AG04449 (cell line): ENCODE results near the gene DMD.

Source experiments
- CTCF ChIA-PET: fragments of 350-600 bp; formaldehyde crosslinking; extraction: SDS; loops from one replicate; lab custom pipeline; 2021; ENCODE audit warnings: antibody characterized with exemption; lab: Yijun Ruan, JAX
- POLR2A ChIA-PET: fragments of 400-600, 350-600 bp; formaldehyde crosslinking; extraction: SDS; loops from one replicate; lab custom pipeline; 2020; ENCODE audit warnings: antibody characterized with exemption, inconsistent platforms; lab: Yijun Ruan, JAX
- DNase-seq: peaks from one replicate; pipeline ENCODE4 v3.0.0-alpha.2; 2010; ENCODE audit warnings: low read depth, low spot score
- H3K4me3 ChIP-seq: 2 replicates; pipeline ENCODE4 v1.5.1; 2011; ENCODE audit warnings: low read depth, mild to moderate bottlenecking, control low read depth, low read length
- TF ChIP-seq, protein P1 (sequence below): IDR thresholded peaks from one replicate; pipeline ENCODE4 v1.5.1; 2011; ENCODE audit warnings: mild to moderate bottlenecking, moderate library complexity, low read length, control low read depth, inconsistent platforms; ENCODE audit not compliant: insufficient read depth; ENCODE audit errors: missing control alignments

DMD gene

DNA sequence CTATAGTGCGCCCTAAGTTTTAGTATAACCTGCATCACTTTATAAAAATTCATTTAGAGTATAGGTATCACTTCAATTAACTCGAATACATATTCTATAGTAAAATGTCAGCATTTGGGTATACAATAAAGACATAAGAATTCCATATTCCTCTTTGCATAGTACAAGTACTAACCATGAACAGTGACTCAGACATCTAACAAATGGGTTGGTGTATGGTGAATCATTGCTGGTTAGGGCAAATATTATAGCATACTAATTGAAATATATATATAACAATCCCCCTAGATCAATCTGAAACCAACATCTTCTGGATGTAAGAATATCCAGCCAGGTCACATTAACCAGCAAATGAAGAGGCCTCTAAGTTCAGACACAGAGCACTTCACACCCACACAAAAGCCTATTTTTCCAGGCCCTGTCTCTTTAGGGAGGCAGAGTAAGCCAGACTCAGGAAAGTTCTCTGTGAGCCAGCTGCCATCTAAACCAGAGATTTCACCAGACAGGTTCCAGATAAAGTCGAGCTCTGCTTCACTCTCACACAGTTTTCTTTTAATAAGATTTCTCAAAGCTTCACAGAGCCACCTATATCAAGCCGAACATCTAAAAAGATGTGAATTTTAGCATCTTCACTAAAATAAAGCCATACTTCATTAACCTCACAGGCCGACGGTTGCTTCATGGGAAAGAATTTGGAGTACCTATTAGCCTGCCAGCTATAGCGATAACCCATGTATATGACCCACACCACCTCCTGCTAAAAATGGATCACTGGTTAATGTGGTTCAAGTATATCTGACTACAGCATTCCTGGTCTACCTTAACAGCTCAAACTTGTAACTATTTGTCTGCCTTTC, 1939.5 kb downstream of the DMD start:
- CTCF ChIA-PET = no interaction called here
- H3K4me3 ChIP-seq = no peak overlapping the region
- TF ChIP-seq, protein P1, sequence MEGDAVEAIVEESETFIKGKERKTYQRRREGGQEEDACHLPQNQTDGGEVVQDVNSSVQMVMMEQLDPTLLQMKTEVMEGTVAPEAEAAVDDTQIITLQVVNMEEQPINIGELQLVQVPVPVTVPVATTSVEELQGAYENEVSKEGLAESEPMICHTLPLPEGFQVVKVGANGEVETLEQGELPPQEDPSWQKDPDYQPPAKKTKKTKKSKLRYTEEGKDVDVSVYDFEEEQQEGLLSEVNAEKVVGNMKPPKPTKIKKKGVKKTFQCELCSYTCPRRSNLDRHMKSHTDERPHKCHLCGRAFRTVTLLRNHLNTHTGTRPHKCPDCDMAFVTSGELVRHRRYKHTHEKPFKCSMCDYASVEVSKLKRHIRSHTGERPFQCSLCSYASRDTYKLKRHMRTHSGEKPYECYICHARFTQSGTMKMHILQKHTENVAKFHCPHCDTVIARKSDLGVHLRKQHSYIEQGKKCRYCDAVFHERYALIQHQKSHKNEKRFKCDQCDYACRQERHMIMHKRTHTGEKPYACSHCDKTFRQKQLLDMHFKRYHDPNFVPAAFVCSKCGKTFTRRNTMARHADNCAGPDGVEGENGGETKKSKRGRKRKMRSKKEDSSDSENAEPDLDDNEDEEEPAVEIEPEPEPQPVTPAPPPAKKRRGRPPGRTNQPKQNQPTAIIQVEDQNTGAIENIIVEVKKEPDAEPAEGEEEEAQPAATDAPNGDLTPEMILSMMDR = no peak
- no peak for DNase-seq
- POLR2A ChIA-PET = no interaction called here

- TF ChIP-seq, protein P1 = no peak
- POLR2A ChIA-PET = no interaction called here
- DNase-seq = no peak
- H3K4me3 ChIP-seq = no peak overlapping the region
- CTCF ChIA-PET = no interaction called here
These were observed 1941.4 kb downstream of the DMD start for GRCh38 chrX:31269914-31270313.

- TF ChIP-seq, protein P1 = peak; percentile 16
- ChIA-PET CTCF (interaction anchor here (1.1 to 1.2 kb wide), 3 partner anchors 11 to 381 kb away, joined by 3 read pairs; no protein-coding TSS in a partner anchor), POLR2A (no interaction called here)
- no peak for DNase-seq
- H3K4me3 ChIP-seq = no peak overlapping the region
These were observed 1943.0 kb downstream of the DMD start for GRCh38 chrX:31268359-31268758.

GRCh38 chrX:31266203-31267076, 1944.9 kb downstream of the DMD start:
- TF ChIP-seq, protein P1 = no peak
- POLR2A ChIA-PET = interaction anchor here (0.6 kb wide), 1 partner anchor 149 kb away, joined by 3 read pairs; no protein-coding TSS in a partner anchor
- DNase-seq = no peak
- CTCF ChIA-PET = interaction anchor here (0.9 to 1.2 kb wide), 2 partner anchors 12 to 52 kb away, joined by 3 to 4 read pairs; no protein-coding TSS in a partner anchor
- peak overlapping the region; percentile 66 for H3K4me3 ChIP-seq

GRCh38 chrX:31265383-31265782, 1946.0 kb downstream of the DMD start:
- no peak for DNase-seq
- H3K4me3 ChIP-seq = no peak overlapping the region
- TF ChIP-seq, protein P1 = no peak
- ChIA-PET POLR2A (no interaction called here), CTCF (interaction anchor here (0.9 to 1.2 kb wide), 2 partner anchors 13 to 51 kb away, joined by 3 to 4 read pairs; no protein-coding TSS in a partner anchor)
